Ovary (tissue), 3 donors: ENCODE data around the gene NGEF.

Experiments used
- CTCF ChIP-seq, 3 donors: fragments of 450-650 bp in 2 of 3; fragments of 200-600 bp in 1 of 3; IDR thresholded peaks; one replicate each; pipeline versions ENCODE4 v1.5.1 to v1.8.0; 2016 to 2022; ENCODE audit warnings: antibody characterized with exemption in 3 of 3, mild to moderate bottlenecking in 1 of 3
- EP300 ChIP-seq: sonication (generic); formaldehyde crosslinking; IDR thresholded peaks from one replicate; pipeline ENCODE4 v1.6.1; 2017; ENCODE audit warnings: antibody characterized with exemption
- POLR2A ChIP-seq: fragments of 450-650 bp; IDR thresholded peaks from one replicate; pipeline ENCODE4 v1.6.1; 2017; ENCODE audit warnings: antibody characterized with exemption, mild to moderate bottlenecking, moderate library complexity
- donor health status: DM: no; HTN: no; CAD: no.

- TF ChIP-seq POLR2A (no peak), CTCF (IDR thresholded peaks at IDR 0.05) (no peak), EP300 (no peak)
These were observed 13.2 kb upstream of the NGEF start for GRCh38 chr2:233026198-233026813.
